AG04450 (cell line): Measurements from ENCODE around the gene POLDIP2. TPM values are rescaled to one million over a fixed set of nuclear protein-coding genes. Genes with fewer than 3 reads are reported as not detected.

ENCODE experiments used
- CTCF ChIA-PET: fragments of 300-600, 350-600 bp; formaldehyde crosslinking; extraction: SDS; loops from one replicate; lab custom pipeline; 2022; ENCODE audit warnings: antibody characterized with exemption, inconsistent platforms; lab: Charles Lee
- POLR2A ChIA-PET: fragments of 350-600 bp; formaldehyde crosslinking; extraction: SDS; loops from one replicate; lab custom pipeline; 2021; ENCODE audit warnings: antibody characterized with exemption, inconsistent platforms; lab: Yijun Ruan, JAX
- DNase-seq: peaks from one replicate; pipeline ENCODE4 v3.0.0-alpha.2; 2011; ENCODE audit warnings: low read depth, low spot score
- H3K27ac ChIP-seq: one replicate; pipeline ENCODE4 v1.5.1; 2012; ENCODE audit warnings: low read depth, low read length, control low read depth
- H3K27me3 ChIP-seq: one replicate; pipeline ENCODE4 v1.6.0; 2012; ENCODE audit warnings: low read length; ENCODE audit not compliant: control insufficient read depth, insufficient read depth
- H3K4me3 ChIP-seq: 2 replicates; pipeline ENCODE4 v1.5.1; 2011; ENCODE audit warnings: mild to moderate bottlenecking, low read depth, low read length, control low read depth
- H3K9me3 ChIP-seq: 2 replicates; pipeline ENCODE4 v1.5.1; 2012; ENCODE audit warnings: low read length; ENCODE audit not compliant: control insufficient read depth, insufficient read depth
- polyA plus RNA-seq: library from polyadenylated mRNA; depleted of rRNA; stranded (reverse); fragments of >200 nt; gene quantifications from 2 replicates; pipeline ENCODE4 v1.2.3, GENCODE V29; 2011
- TF ChIP-seq, protein P1 (sequence below): IDR thresholded peaks from 2 replicates; pipeline ENCODE4 v1.5.1; 2011; ENCODE audit warnings: low read depth, low read length, control low read depth, inconsistent platforms

Gene POLDIP2
- polyA plus RNA-seq, 1 experiment = 84.7 TPM

DNA sequence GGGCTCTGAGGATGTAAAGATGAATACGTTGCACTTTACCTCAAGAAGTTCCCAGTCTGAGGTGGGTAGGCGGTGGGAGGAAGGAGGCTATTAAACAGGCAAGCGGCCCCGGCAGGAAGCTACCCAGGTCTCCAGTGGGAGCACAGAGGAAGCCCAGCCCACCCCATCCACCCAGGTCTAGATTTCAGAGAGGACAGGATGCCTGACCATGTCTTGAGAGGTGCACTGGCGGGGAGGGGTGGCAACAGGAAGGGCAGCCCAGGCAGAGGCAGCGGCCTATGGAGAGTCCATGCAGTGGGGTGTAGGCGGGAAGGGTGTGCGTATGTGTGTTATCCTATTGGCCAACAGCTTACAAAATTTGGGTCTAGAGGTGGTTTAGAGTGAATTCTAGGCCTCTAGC is 28.1 kb upstream of the POLDIP2 start:
- ChIA-PET POLR2A (no interaction called here), CTCF (no interaction called here)
- no peak for DNase-seq
- TF ChIP-seq, protein P1, sequence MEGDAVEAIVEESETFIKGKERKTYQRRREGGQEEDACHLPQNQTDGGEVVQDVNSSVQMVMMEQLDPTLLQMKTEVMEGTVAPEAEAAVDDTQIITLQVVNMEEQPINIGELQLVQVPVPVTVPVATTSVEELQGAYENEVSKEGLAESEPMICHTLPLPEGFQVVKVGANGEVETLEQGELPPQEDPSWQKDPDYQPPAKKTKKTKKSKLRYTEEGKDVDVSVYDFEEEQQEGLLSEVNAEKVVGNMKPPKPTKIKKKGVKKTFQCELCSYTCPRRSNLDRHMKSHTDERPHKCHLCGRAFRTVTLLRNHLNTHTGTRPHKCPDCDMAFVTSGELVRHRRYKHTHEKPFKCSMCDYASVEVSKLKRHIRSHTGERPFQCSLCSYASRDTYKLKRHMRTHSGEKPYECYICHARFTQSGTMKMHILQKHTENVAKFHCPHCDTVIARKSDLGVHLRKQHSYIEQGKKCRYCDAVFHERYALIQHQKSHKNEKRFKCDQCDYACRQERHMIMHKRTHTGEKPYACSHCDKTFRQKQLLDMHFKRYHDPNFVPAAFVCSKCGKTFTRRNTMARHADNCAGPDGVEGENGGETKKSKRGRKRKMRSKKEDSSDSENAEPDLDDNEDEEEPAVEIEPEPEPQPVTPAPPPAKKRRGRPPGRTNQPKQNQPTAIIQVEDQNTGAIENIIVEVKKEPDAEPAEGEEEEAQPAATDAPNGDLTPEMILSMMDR = no peak
- H3K27ac ChIP-seq = no peak overlapping the region
- H3K27me3 ChIP-seq = no peaks in the 10 kb centered on the region
- no peak overlapping the region for H3K4me3 ChIP-seq
- no peaks in the 10 kb centered on the region; the same call in 1 of the 2 replicates for H3K9me3 ChIP-seq

DNA sequence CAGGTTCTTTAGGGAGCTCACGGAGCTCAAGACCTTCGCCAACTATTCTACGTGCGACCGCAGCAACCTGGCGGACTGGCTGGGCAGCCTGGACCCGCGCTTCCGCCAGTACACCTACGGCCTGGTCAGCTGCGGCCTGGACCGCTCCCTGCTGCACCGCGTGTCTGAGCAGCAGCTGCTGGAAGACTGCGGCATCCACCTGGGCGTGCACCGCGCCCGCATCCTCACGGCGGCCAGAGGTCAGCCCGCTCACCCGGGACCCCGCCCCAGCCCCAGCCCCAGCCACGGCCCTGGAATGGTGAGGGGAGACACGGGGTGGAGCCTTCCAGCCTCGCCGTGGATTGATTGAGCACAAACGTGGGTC is 27.7 kb upstream of the POLDIP2 start:
- CTCF ChIA-PET = no interaction called here
- POLR2A ChIA-PET = no interaction called here
- Histone ChIP-seq H3K27me3 (no peaks in the 10 kb centered on the region), H3K9me3 (no peaks in the 10 kb centered on the region; the same call in 1 of the 2 replicates), H3K27ac (no peak overlapping the region), H3K4me3 (no peak overlapping the region)
- no peak for DNase-seq
- TF ChIP-seq, protein P1 = no peak

DNA sequence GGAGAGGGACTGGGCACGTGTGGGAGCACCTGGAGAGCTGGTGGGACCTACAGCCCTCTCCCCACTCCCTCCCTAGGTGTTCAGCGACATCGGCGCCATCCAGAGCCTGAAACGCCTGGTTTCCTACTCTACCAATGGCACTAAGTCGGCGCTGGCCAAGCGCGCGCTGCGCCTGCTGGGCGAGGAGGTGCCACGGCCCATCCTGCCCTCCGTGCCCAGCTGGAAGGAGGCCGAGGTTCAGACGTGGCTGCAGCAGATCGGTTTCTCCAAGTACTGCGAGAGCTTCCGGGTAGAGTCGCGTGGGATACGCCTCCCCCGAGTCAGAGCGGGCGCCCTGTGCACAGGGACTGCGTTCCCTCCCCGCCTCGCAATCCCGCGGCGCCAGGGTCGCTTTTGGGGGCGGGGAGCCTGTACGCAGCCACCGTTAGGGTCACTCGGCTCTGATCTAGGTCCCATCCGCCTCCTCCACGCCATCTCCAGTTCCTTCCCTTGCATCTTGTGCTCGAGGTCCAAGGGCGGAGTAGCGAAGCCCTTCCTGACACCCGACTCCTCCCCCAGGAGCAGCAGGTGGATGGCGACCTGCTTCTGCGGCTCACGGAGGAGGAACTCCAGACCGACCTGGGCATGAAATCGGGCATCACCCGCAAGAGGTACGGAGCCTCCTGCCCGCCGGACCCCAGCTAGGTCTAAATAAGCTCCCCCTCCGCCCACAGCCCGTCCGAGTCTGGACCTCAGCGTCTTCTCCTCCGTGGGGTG is 27.1 kb upstream of the POLDIP2 start:
- CTCF ChIA-PET = no interaction called here
- H3K27ac ChIP-seq = no peak overlapping the region
- TF ChIP-seq, protein P1 = no peak
- H3K27me3 ChIP-seq = no peaks in the 10 kb centered on the region
- POLR2A ChIA-PET = no interaction called here
- DNase-seq = no peak
- H3K4me3 ChIP-seq = no peak overlapping the region
- no peaks in the 10 kb centered on the region; the same call in 1 of the 2 replicates for H3K9me3 ChIP-seq

DNA sequence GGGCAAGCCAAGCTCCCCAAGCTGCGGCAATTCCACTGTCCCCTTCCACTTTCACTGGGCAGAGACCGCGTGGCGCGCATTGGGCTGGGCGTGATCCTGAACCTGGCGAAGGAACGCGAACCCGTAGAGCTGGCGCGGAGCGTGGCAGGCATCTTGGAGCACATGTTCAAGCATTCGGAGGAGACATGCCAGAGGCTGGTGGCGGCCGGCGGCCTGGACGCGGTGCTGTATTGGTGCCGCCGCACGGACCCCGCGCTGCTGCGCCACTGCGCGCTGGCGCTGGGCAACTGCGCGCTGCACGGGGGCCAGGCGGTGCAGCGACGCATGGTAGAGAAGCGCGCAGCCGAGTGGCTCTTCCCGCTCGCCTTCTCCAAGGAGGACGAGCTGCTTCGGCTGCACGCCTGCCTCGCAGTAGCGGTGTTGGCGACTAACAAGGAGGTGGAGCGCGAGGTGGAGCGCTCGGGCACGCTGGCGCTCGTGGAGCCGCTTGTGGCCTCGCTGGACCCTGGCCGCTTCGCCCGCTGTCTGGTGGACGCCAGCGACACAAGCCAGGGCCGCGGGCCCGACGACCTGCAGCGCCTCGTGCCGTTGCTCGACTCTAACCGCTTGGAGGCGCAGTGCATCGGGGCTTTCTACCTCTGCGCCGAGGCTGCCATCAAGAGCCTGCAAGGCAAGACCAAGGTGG is 24.0 kb upstream of the POLDIP2 start:
- no peak overlapping the region for H3K27ac ChIP-seq
- DNase-seq = no peak
- no peaks in the 10 kb centered on the region for H3K27me3 ChIP-seq
- POLR2A ChIA-PET = no interaction called here
- CTCF ChIA-PET = interaction anchor here (1.3 kb wide), 1 partner anchor 35 kb away, joined by 5 read pairs; no protein-coding TSS in a partner anchor
- no peak overlapping the region for H3K4me3 ChIP-seq
- H3K9me3 ChIP-seq = no peaks in the 10 kb centered on the region; the same call in 1 of the 2 replicates
- TF ChIP-seq, protein P1 = no peak
